SK-N-MC (cell line): ENCODE measurements around the gene TPPP.
"Not testable (repeated sequence)": the region's sequence is repeated elsewhere in the genome, so short reads cannot be mapped to it uniquely, and the experiment has no call there.

ENCODE experiments used
- DNase-seq: peaks from one replicate; pipeline ENCODE4 v3.0.0-alpha.2; 2011; ENCODE audit warnings: low read depth, low spot score
- H3K27ac ChIP-seq: fragments of 200-600 bp; sonication (generic); 2 replicates; pipeline ENCODE4 v1.5.1; 2016; ENCODE audit warnings: mixed run types
- H3K36me3 ChIP-seq: fragments of 200-600 bp; sonication (generic); 2 replicates; pipeline ENCODE4 v1.6.1; 2017; ENCODE audit warnings: antibody characterized with exemption, low read length, mixed read lengths; ENCODE audit not compliant: insufficient read depth
- H3K4me3 ChIP-seq: fragments of 200-600 bp; sonication (generic); 2 replicates; pipeline ENCODE4 v1.5.1; 2016
- H3K9ac ChIP-seq: fragments of 200-600 bp; sonication (generic); 2 replicates; pipeline ENCODE4 v1.8.0; 2017; ENCODE audit warnings: mixed run types, mixed read lengths; ENCODE audit not compliant: insufficient read length
- H3K9me3 ChIP-seq: fragments of 200-600 bp; sonication (generic); 2 replicates; pipeline ENCODE4 v1.6.1; 2017; ENCODE audit warnings: low read depth, mild to moderate bottlenecking, antibody characterized with exemption, low read length, moderate library complexity, mixed read lengths
- EZH2 ChIP-seq: fragments of 200-600 bp; sonication (generic); IDR thresholded peaks from one replicate; pipeline ENCODE4 v1.6.1; 2017; ENCODE audit warnings: antibody characterized with exemption
- FOXP2 ChIP-seq: optimal IDR thresholded peaks from 2 replicates; pipeline ENCODE3; 2011; ENCODE audit warnings: mild to moderate bottlenecking, moderate library complexity; ENCODE audit not compliant: insufficient read depth; ENCODE audit errors: extremely low read length, control extremely low read depth
- POLR2AphosphoS5 ChIP-seq: IDR thresholded peaks from 2 replicates; pipeline ENCODE4 v1.6.1; 2012; ENCODE audit warnings: mild to moderate bottlenecking, low read depth, low read length, borderline replicate concordance

TPPP gene

DNA sequence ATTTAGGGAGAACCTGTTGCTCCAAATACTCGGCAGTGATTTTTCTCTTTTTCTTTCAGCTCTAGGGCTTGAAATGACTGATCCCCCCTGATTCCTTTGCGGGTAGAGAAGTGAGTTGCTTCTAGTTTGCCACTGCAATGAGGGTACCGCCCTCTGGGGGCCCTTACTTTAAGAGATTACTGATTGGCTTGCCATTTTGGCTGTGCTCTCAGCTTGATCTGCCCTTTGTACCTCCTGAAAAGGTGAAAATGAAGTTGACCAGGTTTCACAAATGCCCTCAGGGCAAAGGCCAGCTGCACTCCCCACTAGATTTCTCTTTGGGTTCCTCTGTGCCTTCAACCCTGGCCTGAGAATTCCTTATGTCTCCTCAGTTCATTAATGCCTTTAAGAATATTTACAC is 20.5 kb upstream of the TPPP start:
- not testable (repeated sequence) for H3K36me3 ChIP-seq, DNase-seq, H3K27ac ChIP-seq, H3K9ac ChIP-seq, H3K9me3 ChIP-seq, H3K4me3 ChIP-seq

DNA sequence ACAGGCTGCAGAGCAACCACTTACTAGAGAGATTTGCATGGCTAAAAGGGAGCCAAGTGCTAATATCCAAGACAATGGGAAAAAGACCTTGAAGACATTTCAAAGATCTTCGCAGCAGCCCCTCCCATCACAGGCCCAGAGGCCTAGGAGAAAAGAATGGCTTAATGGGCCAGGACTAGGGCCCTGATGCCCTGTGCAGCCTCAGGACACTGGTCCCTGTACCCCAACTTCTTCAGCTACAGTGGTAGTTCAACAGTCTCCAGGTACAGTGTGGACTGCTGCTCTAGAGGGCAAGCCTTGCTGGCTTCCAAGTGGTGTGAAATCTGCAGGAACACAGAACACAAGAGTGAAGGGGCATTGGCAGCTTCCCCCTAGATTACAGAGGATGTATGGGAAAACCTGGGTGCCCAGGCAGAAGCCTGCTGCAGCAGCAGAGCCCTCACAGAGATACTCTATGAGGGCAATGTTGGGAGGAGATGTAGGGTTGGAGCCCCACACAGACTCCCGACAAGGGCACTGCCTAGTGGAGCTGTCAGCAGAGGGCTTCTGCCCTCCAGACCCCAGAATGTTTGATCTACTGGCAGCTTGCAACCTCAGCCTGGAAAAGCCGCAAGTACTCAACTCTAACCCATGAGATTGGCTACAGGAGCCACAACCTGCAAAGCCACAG is 15.8 kb upstream of the TPPP start:
- not testable (repeated sequence) for DNase-seq, H3K36me3 ChIP-seq, H3K9me3 ChIP-seq, H3K9ac ChIP-seq, H3K27ac ChIP-seq, H3K4me3 ChIP-seq

DNA sequence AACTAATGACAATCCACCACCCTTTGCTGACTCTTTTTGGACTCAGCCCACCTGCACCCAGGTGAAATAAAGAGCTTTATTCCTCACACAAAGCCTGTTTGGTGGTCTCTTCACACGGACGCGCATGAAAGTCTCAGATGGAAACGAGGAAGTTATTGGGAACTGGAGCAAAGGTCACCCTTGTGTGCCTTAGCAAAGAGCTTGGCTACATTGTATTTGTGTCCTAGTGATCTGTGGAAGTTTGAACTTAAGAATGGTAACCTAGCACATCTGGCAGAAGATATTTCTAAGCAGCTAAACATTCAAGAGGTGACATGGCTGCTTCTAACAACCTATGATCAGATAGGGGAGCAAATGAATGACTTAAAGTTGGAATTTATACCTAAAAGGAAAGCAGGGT is 15.2 kb upstream of the TPPP start:
- H3K4me3 ChIP-seq, DNase-seq, H3K36me3 ChIP-seq, H3K27ac ChIP-seq, H3K9ac ChIP-seq, H3K9me3 ChIP-seq: not testable (repeated sequence)

DNA sequence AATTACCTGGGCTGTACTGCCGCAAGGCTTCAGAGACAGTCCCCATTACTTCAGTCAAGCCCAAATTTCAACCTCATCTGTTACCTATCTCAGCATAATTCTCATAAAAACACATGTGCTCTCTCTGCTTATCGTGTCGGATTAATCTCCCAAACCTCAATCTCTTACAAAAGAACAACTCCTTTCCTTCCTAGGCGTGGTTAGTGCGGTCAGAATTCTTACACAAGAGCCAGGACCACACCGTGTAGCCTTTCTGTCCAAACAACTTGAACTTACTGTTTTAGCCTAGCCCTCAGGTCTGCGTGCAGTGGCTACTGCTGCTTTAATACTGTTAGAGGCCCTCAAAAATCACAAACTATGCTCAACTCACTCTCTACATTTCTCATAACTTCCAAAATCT is 13.0 kb upstream of the TPPP start:
- H3K9ac ChIP-seq, H3K4me3 ChIP-seq, H3K36me3 ChIP-seq, H3K27ac ChIP-seq, H3K9me3 ChIP-seq, DNase-seq: not testable (repeated sequence)

DNA sequence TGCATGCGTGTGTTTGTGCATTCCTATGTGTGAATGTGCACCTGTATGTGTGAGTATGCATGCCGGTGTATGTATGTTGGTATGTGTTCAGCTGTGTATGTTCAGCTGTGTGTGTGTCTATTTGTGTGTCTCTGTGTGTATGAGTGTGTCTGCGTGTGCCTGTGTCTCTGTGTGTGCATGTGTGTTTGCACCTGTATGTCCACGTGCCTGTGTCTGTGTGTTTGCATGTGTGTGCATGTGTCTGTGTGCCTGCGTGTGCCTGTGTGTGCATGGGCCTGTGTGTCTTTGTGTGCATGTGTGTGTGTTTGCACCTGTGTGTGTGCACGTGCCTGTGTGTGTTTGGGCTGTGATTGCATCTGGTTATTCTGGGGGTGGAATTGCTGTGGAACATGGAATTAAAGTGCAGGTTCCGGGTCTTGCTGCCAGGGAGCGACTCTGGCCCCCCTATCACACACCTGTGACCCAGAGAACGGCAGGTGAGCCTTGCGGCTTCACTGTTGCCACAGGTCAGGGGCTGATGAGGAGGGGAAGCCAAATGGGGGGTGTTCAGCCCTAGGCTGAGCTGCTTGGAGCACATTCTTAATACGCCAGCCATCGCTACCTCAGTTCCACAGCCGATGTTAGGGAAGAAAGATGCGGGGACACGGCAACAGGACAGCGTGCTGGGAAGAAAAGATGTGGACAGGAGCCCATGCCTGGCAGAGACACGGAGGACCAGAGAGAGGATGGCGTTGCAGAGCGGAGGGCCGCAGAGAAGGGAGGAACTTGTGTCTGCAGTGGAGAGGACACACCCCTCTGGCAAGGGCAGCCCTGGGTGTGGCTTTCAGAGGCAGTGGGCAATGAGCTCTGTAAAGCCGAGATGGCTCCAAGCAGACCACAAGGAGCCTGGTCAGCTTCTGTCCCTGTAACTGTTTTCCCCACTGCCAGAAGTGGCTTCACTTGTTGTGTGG is 3.9 kb upstream of the TPPP start:
- not testable (repeated sequence) for H3K9ac ChIP-seq, H3K27ac ChIP-seq, H3K36me3 ChIP-seq, H3K9me3 ChIP-seq, H3K4me3 ChIP-seq, DNase-seq

DNA sequence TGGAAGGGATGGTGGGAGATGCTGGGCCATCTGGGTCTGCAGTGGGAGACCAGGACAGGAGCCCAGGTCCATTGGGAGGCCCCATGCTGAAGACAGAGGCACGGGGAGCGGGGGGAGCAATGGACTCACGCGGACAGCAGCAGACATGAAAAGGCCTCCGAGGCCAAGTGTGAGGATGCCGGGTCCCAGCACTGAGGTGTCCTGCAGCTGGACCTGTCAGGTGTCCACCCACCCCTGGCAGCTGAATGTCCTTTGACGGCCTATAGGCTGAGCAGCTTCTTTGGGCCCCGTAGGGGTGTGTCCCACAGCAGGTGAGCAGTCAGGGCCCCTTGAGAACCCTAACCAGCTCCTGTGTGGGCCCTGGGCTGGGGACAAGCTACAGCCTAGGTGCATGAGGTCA is 3.0 kb upstream of the TPPP start:
- not testable (repeated sequence) for H3K4me3 ChIP-seq, H3K36me3 ChIP-seq, H3K9me3 ChIP-seq, H3K9ac ChIP-seq, H3K27ac ChIP-seq, DNase-seq

DNA sequence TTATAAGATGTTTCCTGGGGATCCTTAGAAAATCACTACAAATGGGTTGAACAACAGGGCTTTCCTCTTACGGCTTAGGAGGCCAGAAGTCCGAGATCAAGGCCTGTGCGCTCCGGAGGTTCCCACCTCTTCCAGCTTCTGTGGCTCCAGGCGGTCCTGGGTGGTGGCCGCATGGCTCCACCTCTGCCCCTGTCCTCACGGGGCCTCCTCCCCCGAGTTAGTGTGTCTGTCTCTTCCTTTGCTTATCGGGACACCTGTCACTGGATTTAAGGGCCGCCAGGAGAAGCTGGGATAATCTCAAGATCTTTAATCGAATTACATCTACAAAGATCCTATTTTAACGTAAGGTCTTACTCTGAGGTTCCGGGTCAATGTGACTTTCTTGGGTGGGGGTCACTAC is 2.3 kb upstream of the TPPP start:
- not testable (repeated sequence) for H3K36me3 ChIP-seq, H3K9ac ChIP-seq, H3K27ac ChIP-seq, DNase-seq, H3K4me3 ChIP-seq, H3K9me3 ChIP-seq

DNA sequence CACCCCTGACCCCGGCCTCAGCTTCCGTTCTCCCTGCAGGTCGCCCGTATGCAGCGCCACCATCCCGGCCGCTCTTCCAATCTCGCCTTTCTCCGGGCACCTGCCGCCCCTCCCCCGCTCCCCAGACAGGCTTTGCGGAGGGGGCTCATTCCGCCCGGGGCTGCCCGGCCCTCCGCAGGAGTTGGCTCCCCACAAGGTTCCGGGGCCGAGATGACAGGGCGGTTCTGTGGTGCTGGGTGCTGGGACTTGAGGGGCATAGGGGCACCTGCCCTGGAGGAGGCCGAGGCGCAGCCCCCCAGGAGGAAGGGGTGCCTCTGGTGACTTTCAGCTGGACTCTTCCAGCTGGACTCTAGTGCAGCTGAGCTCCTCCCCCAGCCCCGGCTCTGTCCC is 885 bp upstream of the TPPP start:
- H3K9ac ChIP-seq, H3K27ac ChIP-seq, DNase-seq, H3K9me3 ChIP-seq, H3K36me3 ChIP-seq, H3K4me3 ChIP-seq: not testable (repeated sequence)

DNA sequence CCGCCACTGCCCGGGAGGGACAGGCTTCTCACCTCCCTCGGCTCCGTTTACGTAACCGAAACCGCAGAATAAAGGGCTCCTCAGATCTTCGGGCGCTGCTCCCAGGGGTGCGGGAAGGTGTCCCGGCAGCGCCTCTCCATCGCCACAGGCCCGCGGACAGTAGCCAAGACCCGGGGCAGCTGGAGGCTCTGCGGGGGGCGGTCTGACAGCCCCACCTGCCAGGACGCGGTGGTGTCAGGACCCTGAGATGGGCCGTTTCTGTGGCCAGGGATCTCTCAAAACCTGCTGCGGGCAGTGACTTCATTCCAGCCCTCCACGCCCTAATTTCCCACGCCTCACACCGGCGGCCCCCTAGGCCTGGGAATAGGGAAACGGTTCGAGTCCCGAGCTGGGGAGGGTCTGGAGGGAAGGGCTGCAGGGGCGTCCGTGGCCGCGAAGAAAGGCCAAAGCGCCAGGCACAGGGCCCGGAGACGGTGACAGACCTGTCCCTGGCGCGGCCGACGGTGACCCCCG is 567 bp downstream of the TPPP start:
- DNase-seq, H3K36me3 ChIP-seq, H3K9ac ChIP-seq, H3K27ac ChIP-seq, H3K9me3 ChIP-seq: not testable (repeated sequence)
- peak overlapping the region; percentile 57 for H3K4me3 ChIP-seq

DNA sequence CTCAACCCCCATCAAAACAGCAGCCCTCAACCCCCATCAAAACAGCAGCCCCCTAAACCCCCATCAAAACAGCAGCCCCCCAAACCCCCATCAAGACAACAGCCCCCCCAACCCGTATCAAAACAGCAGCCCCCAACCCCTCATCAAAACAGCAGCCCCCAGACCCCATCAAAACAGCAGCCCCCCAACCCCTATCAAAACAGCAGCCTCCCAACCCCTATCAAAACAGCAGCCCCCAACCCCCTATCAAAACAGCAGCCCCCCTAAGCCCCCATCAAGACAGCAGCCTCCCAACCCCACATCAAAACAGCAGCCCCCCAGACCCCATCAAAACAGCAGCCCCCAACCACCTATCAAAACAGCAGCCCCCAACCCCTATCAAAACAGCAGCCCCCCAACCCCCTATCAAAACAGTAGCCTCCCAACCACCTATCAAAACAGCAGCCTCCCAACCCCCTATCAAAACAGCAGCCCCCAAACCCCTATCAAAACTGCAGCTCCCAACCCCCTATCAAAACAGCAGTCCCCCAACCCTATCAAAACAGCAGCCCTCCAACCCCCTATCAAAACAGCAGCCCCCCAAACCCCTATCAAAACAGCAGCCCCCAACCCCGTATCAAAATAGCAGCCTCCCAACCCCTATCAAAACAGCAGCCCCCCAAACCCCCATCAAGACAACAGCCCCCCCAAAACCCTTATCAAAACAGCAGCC is 1.2 kb downstream of the TPPP start:
- Histone ChIP-seq H3K27ac (no peak overlapping the region), H3K9me3 (no peaks in the 10 kb centered on the region), H3K36me3 (no peaks in the 10 kb centered on the region), H3K9ac (no peak overlapping the region), H3K4me3 (peak overlapping the region; percentile 57)
- TF ChIP-seq EZH2 (no peak), FOXP2 (no peak), POLR2AphosphoS5 (no peak)
- DNase-seq, result no peak

DNA sequence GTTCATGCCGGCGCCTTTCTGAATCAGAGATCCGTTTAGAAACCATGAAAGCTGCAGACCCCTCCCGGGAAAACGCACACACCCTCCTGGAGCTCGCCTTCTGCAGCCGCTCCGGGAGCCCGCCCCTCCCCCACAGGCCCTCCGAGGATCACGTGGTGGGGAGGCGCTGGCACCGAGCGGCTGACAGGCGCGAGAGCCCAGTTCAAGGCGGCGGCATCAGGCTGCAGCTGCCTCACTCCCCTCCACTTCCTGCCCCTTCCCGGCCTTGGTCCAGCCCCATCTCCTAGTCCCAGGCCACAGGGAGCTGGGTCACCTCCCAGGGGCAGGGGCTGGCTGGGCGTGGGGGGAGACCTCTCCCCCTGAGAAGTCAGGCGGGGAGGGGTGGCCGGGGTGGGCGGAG is 2.1 kb downstream of the TPPP start:
- not testable (repeated sequence) for H3K4me3 ChIP-seq, DNase-seq, H3K9me3 ChIP-seq, H3K9ac ChIP-seq, H3K36me3 ChIP-seq, H3K27ac ChIP-seq

DNA sequence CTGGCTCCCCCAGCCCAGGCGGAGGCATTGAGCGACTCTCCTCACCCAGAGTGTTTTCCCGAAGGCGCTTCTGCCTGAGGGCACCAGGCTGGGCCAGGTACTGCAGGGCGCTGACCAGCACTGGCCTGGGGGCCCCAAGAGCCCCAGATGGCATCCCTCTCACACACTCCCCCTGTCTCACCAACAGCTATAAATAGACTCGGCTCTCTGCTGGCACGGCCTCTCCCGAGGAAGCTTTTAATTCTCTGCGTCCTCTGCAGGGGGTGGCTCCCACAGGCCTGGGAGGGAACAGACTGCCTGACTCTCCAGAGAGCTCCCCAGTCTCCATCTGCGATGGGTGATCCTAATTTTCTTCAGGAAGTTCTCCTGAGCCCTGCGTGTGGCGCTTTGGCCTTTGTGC is 2.9 kb downstream of the TPPP start:
- not testable (repeated sequence) for H3K9me3 ChIP-seq, H3K4me3 ChIP-seq, H3K27ac ChIP-seq, H3K9ac ChIP-seq, H3K36me3 ChIP-seq, DNase-seq

DNA sequence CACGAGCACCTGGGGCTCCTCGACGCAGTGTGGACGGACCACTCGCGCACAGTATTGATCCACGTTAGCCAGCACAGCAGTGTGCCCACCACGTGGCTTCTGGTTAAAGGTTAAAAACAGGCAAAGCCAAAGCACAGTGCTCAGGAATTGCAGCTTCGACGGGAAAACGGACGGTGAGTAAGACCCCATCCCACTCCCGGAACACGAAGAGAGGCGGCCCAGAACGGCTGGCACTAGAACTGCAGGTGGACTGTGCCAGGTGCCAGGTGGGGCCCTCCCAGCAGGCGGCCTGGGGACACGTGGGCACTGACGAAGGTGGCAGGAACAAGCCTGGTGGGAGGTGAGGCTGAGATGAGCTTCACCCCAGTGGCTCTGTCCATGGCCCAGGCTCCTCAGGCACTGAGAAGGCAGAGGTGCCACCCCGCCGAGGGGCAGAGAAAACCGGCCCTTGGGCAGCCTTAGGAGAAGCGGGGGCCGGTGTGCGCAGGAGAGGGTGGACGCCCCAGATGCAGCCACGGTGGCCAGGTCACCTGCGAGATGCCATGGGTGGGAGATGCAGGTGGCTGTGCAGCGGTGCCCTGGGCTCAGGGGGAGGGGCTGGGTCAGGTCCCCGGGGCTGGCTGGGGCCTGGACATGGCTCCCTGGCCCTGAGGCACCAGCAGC is 4.7 kb downstream of the TPPP start:
- not testable (repeated sequence) for H3K4me3 ChIP-seq, DNase-seq, H3K9me3 ChIP-seq, H3K27ac ChIP-seq, H3K9ac ChIP-seq, H3K36me3 ChIP-seq
